HG03571 (cell line): Measurements from ENCODE around the gene GJC2.
"Not testable (repeated sequence)": the region's sequence is repeated elsewhere in the genome, so short reads cannot be mapped to it uniquely, and the experiment has no call there.

ENCODE experiments used
- ATAC-seq: cut with Tn5 transposase; IDR thresholded peaks from one replicate; pipeline ENCODE4 v1.9.1; 2021; ENCODE audit not compliant: unreplicated experiment

Gene GJC2

GRCh38 chr1:228149406-228150119, at the start of gene GJC2:
Gene GJC2 (plus strand): TSS chr1:228149930. CDS start chr1:228157759, 7,829 bp downstream.
- no peak for ATAC-seq

DNA sequence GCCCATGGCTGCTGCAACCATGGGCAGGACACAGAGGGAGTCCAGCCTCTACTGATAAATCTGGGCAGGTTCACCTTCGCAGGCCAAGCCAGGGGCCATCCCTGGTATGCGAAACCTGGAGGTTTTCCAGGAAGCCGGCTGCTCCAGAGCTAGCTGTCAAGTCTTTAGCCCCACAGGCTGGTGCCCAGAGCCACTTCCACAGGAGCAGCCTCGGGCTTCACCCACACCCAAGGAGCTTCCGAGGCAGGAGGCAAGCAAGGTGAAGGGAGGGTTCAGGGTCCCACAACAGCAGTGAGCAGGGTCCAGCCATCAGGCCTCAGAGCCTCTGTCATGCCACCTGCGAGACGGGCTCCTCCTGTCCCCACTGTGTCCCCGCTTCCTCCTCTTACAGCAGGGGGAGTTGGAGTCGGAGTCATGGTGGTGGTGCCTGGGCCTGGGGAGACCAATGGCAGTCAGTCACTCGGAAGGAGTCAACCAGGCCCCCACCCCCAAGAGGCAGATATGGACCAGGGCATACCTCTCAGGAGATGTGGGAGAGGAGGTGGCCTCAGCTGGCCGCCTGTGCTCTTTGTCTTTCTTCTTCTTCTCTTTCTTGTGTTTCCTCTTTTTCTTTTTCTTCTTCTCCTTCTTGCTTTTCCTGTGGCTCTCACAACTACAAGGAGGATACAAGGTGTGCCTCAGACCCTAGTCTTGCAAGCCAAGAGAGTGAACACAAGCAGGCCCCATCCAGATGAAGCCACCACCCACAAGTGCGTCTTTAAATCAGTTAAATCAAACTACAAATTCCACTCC, 48.7 kb upstream of the GJC2 start:
- no peak for ATAC-seq

DNA sequence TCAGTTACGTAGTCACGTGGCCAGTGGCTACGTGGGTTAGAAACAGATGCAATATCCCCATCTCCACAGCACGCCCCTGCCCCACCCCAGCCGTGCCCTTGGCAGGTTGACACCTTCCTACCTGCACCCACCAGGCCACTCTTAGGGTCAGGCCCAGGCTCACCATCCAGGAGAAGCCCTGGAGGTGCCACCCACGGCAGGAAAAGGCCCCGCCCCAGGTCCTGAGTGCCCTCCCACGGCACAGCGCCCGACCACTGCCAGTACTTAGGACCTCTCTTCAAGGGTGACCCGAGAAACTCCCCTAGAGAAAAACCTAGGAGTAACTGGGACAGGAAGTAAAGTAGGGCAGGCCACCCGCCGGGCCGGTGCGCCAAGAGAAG, 48.1 kb upstream of the GJC2 start:
- no peak for ATAC-seq

DNA sequence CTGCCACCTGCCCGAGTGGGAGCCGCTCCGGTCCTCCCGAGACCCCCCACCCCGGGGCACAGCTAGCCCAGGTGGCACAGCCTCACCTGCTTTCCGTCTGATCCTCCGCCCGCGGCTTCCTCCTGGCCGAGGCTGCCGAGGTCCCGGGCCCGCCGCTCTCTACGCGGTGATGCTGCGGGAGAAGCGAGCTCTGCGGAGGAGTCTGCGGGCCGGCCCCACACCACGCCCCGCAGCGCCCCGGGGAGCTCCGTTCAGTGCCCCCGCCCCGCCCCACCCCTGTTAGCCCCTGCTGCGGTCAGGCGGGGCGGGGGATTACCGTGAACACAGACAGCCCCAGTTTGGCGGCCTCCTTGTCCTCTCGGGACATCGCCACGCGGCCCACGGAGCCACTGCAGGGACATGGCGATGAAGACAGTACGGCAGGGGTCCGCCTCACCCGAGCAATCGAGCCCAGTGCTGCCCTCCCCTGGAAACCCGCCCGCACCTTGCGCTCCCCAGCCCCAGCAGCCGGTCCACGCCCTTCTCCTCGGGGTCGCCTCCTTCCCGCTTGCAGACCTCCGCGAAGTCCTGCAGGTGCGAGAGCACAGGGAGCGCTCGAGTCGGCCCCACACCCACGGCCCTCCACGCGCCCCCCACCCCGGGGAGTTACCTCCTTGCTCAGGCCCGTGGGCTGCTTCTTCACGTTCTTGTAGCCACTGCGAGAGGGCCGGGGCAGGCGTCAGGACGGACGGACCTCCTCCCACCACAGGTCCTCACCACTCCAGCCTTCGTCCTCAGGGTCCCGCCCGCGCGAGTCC, 47.5 kb upstream of the GJC2 start:
- peak; percentile 17 for ATAC-seq

- ATAC-seq = peak; percentile 64
Measured at GRCh38 chr1:228102791-228103620, 46.7 kb upstream of the GJC2 start, which contains the start of gene C1orf35. Gene C1orf35 (minus strand): TSS chr1:228103325. CDS start chr1:228103227, 98 bp downstream.

GRCh38 chr1:228104526-228105269, 45.0 kb upstream of the GJC2 start:
- no peak for ATAC-seq

DNA sequence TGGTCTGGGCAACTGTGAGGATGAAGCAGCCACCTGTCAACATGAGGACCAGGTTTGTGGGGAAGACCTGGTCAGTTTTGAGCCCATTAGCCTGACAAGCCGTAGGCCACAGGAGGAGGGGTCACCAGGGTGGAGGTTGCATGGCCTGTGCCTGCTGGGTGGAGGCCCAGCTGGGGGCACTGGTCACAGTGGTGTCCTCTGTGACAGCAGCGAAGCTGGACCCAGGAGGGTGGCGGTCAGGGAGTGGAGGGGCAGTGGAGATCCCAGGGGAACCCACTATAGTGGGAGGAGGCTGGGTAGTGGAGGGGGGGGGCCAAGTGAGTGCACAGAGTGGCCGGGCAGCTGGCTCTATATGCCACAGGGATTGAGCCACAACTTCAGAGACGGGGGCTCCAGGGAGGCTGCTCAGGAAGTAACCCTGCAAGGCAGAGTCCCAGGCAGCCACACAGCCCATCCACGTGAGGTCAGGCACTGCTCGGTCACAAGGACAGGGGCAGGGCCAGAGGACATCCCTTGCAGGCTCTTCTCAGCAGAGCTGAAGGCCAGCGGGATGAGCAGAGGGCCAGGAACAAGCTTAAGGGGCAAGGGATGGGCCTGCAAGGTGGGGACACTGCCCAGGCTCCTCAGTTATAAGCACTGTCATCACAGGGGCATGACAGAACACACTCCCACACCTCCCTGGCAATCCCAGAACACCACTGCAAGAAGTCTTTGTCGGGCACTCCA, 44.3 kb upstream of the GJC2 start:
- ATAC-seq = no peak

DNA sequence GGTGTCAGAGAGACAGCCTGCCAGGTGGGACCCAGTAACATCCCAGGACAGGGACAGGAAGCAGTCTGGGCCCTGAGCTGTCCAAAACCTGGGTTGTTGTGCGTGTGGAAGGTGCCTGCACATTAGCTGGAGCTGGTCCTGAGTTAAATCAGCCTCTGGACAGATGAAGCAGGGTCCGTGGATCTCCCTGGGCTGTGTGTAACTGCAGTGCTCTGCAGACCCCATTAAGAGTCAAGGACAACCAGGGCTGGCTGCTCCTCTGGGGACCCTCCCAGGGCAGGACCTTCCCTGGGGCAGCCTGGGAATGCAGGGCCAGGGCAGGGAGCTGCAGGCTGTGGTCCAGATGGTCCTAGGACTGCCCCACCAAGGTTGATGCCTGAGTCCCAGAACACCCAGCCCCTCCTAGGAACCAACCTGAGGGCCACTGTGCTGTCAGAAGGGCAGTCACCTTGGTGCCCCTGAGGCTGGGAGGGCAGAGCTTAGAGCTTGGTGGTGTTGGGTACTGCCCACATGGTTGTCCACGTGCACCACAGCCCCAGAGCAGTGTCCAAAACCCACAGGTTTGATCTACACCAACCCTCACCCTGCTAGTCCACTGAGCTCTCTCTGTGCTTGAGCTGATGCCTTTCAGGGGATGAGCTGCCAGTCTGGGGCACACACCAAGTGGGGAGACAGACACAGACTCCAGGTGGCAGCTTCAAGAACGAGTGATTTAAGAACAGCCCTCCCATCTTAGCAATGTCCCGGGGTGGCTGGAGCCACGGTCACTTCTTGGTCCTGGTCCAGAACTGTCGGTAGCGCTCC, 43.5 kb upstream of the GJC2 start:
- no peak for ATAC-seq

GRCh38 chr1:228106800-228107054, 43.0 kb upstream of the GJC2 start:
- ATAC-seq = no peak

GRCh38 chr1:228107636-228108035, 42.1 kb upstream of the GJC2 start:
- ATAC-seq = no peak

- no peak for ATAC-seq
Measured at GRCh38 chr1:228108055-228108690, 41.6 kb upstream of the GJC2 start.

GRCh38 chr1:228108742-228109072, 41.0 kb upstream of the GJC2 start:
- ATAC-seq = no peak

DNA sequence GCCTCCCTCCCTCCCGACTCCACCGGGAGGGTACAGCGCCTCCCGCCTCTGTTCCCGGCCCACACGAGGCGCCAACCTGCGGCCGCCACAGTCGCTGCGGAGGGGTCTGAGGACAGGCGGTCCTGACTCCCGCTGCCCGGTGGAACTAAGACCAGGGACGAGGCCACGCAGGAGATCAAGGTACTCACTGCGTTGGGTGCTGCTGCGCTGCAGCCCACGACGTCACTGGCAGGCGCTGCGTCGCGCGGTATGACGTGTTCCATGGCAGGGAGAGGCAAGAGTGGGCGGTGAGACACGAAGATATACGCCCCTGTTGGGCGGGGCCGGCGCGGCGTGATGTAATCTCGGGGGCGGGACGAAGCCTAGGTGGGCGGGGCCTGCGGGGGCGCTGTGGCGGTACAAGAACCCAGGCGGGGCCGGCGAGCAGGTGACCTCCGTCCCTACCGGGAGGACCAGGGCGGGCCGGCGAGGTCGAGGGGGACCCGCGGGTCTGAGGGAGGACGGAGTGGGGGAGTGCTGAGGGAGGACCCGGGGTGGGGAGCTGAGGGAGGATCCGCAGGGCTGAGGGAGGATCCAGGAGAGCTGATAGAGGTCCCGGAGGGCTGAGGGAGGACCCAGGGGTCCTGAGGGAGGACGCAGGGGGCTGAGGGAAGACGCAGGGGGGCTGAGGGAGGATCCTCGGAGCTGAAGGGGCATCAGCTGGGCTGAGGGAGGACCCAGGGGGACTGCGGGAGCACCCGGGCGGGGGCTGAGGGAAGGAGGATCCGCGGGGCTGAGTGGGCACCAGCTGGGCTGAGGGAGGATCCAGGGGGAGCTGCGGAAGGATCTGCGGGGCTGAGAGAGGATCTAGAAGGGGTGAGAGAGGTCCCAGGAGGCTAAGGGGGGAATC, 40.4 kb upstream of the GJC2 start, which contains the start of gene MRPL55:
MRPL55 (minus strand) TSS at position 227 of the 889 bp plus-strand sequence. CDS start 1,039 bp downstream, outside the sequence.
- ATAC-seq = peak; percentile 85

- no peak for ATAC-seq
Measured at GRCh38 chr1:228109962-228110488, 39.7 kb upstream of the GJC2 start.

- no peak for ATAC-seq
Measured at GRCh38 chr1:228110556-228110955, 39.2 kb upstream of the GJC2 start.

DNA sequence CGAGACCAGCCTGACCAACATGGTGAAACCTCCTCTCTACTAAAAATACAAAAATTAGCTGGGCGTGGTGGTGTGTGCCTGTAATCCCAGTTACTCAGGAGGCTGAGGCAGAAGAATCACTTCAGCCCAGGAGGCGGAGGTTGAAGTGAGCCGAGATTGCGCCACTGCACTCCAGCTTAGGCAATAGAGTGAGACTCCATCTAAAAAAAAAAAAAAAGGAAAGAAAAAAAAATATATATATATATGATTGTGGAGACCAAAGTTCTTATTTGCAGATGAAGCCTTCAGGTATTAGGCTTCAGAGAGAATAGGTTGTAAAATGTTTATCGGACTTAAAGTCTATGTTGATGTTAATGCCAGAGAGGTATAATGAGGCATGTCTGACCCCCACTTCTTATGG, 38.4 kb upstream of the GJC2 start:
- ATAC-seq = not testable (repeated sequence)

DNA sequence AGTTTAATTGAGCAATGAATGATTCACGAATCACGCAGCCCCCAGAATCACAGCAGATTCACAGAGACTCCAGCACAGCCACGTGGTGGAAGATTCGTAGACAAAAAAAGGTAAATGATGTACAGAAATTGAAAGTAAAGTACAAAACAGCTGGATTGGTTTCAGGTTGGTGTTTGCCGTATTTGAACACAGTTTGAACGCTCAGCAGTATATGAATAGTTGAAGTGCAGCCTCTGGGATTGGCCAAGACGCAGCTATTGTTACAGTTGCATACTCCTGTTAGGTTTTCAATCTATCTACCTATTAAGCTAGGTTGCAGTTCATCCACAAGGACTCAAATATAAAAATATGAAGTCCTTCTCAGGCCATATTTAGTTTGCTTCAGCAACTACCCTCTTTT, 37.6 kb upstream of the GJC2 start:
- no peak for ATAC-seq
